ENCODE measurements around the gene ZDHHC6. TPM values are rescaled to one million over a fixed set of nuclear protein-coding genes. Genes with fewer than 3 reads are reported as not detected.

Gene ZDHHC6
- total RNA-seq, 1 experiment from 2014 or later, result 35.2 TPM

DNA sequence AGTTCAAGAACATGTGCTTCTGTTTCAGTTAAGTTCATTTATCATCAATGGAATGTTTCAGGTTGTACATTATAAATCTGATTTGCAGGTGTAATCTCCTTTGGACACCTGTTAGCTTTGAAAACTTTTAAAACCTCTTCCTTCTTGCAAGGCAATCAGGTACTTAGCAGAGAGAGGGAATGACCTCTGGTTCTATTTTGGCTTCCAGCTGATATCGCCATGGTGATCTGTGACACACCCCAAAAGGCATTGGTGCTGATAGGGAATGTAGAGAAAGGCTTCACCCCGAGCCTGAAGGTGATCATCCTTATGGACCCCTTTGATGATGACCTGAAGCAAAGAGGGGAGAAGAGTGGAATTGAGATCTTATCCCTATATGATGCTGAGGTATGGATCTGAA is 37.4 kb downstream of the ZDHHC6 start:
- H3K9me3 ChIP-seq (ENCODE audit: control insufficient read depth, low read depth, low read length), result no peaks in the 10 kb centered on the region
- H3K27ac ChIP-seq (ENCODE audit: insufficient read length, low read depth, low read length), result no peak overlapping the region
- no peak overlapping the region for H2BK12ac ChIP-seq (ENCODE audit: insufficient read length, low read depth, low read length)
- H4K91ac ChIP-seq (ENCODE audit: insufficient read length, low read depth, low read length), result no peak overlapping the region
- TF ChIP-seq, protein P1, sequence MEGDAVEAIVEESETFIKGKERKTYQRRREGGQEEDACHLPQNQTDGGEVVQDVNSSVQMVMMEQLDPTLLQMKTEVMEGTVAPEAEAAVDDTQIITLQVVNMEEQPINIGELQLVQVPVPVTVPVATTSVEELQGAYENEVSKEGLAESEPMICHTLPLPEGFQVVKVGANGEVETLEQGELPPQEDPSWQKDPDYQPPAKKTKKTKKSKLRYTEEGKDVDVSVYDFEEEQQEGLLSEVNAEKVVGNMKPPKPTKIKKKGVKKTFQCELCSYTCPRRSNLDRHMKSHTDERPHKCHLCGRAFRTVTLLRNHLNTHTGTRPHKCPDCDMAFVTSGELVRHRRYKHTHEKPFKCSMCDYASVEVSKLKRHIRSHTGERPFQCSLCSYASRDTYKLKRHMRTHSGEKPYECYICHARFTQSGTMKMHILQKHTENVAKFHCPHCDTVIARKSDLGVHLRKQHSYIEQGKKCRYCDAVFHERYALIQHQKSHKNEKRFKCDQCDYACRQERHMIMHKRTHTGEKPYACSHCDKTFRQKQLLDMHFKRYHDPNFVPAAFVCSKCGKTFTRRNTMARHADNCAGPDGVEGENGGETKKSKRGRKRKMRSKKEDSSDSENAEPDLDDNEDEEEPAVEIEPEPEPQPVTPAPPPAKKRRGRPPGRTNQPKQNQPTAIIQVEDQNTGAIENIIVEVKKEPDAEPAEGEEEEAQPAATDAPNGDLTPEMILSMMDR (conservative IDR thresholded peaks at IDR 0.05), result no peak
- no CpG with 5 or more reads among the region's 2 CpGs for WGBS (ENCODE audit: extremely low coverage, insufficient read length, low lambda C conversion rate)
- no peaks in the 10 kb centered on the region for H3K79me1 ChIP-seq (ENCODE audit: insufficient read depth, low read depth, low read length, poor library complexity, severe bottlenecking)
- H3K79me2 ChIP-seq (ENCODE audit: insufficient read depth, low read length), result no peaks in the 10 kb centered on the region
- H3K18ac ChIP-seq (ENCODE audit: insufficient read length, low read depth, low read length), result no peak overlapping the region
- no peak overlapping the region for H2BK5ac ChIP-seq (ENCODE audit: insufficient read length, low read length)
- DNase-seq, result no peak
- Mint-ChIP-seq H3K27me3 (ENCODE audit: low read depth) (peaks cover 13% of the 10 kb centered on the region), H3K4me1 (no peaks in the 10 kb centered on the region), H3K27ac (no peak overlapping the region), H3K4me3 (no peak overlapping the region), H3K36me3 (ENCODE audit: insufficient read depth in 1 of 3, low read depth in 3 of 3) (no peaks in the 10 kb centered on the region), H3K9me3 (no peaks in the 10 kb centered on the region)
- H3K9ac ChIP-seq (ENCODE audit: extremely low read depth, insufficient read length, low read length), result no peak overlapping the region
- H3K56ac ChIP-seq (ENCODE audit: insufficient read length, low read depth, low read length), result no peak overlapping the region
- H3K27me3 ChIP-seq (ENCODE audit: insufficient read depth, low read length), result no peaks in the 10 kb centered on the region
- no peak overlapping the region for H2BK15ac ChIP-seq (ENCODE audit: low read depth, low read length)
- no peak overlapping the region for H2AK5ac ChIP-seq (ENCODE audit: insufficient read length, low read length)
- H4K20me1 ChIP-seq (ENCODE audit: control insufficient read depth, insufficient read depth, insufficient read length), result no peaks in the 10 kb centered on the region
- H4K8ac ChIP-seq (replicated peaks; ENCODE audit: insufficient read length, low read depth, low read length), result no peak overlapping the region
- H2BK120ac ChIP-seq (ENCODE audit: low read depth, low read length, poor library complexity, severe bottlenecking), result no peak overlapping the region
- no peaks in the 10 kb centered on the region for H3K23me2 ChIP-seq (ENCODE audit: insufficient read length, low read depth, low read length, poor library complexity, severe bottlenecking)
- no peak overlapping the region for H4K5ac ChIP-seq (ENCODE audit: insufficient read length, low read depth, low read length)
- H2BK20ac ChIP-seq (ENCODE audit: low read depth, low read length, poor library complexity, severe bottlenecking), result no peak overlapping the region
- H3K14ac ChIP-seq (ENCODE audit: insufficient read depth, low read length), result no peak overlapping the region
- H3K4ac ChIP-seq (ENCODE audit: low read depth, low read length), result no peak overlapping the region
- no peaks in the 10 kb centered on the region for H3K4me1 ChIP-seq (ENCODE audit: insufficient read depth, low read length)
- H3T11ph ChIP-seq (ENCODE audit: low read length), result no peak overlapping the region
- H3K4me2 ChIP-seq (ENCODE audit: insufficient read depth, insufficient read length, low read length), result no peak overlapping the region
- no peak overlapping the region for H2AFZ ChIP-seq (ENCODE audit: low read length)
- no peak overlapping the region for H3K23ac ChIP-seq (ENCODE audit: insufficient read length, low read depth, low read length)

Data from H9 (cell line).